H1 (cell line): ENCODE data around the gene DARS1. TPM values are rescaled to one million over a fixed set of nuclear protein-coding genes. Genes with fewer than 3 reads are reported as not detected.

Experiments used
- ATF2 ChIP-seq: IDR thresholded peaks from 2 replicates; pipeline ENCODE4 v1.6.1; 2012; ENCODE audit warnings: low read length, inconsistent platforms
- CBX5 ChIP-seq: fragments of 300-800, 300-1000 bp; sonication (generic); IDR thresholded peaks from 2 replicates; pipeline ENCODE4 v1.7.1; 2016; ENCODE audit warnings: antibody characterized with exemption, low read length, low read depth
- CHD1 ChIP-seq: IDR thresholded peaks from 2 replicates; pipeline ENCODE4 v1.6.1; 2012; ENCODE audit warnings: low read depth, low read length, improper control_type of control experiment
- CREB1 ChIP-seq: IDR thresholded peaks from 2 replicates; pipeline ENCODE4 v1.6.1; 2012; ENCODE audit warnings: inconsistent platforms
- EP300 ChIP-seq, 2 experiments: IDR thresholded peaks; 1 replicate in 1 of 2; 2 replicates in 1 of 2; pipeline ENCODE4 v1.6.1; 2011 to 2012; ENCODE audit warnings: low read depth in 2 of 2, low read length in 2 of 2, mild to moderate bottlenecking in 2 of 2, borderline replicate concordance in 1 of 2, inconsistent platforms in 1 of 2, moderate library complexity in 1 of 2
- NRF1 ChIP-seq: IDR thresholded peaks from 2 replicates; pipeline ENCODE4 v1.6.1; 2011; ENCODE audit warnings: mild to moderate bottlenecking, low read depth, low read length, improper control_type of control experiment
- TAF1 ChIP-seq: IDR thresholded peaks from 2 replicates; pipeline ENCODE4 v1.6.1; 2011; ENCODE audit warnings: mild to moderate bottlenecking, low read depth, low read length
- TCF12 ChIP-seq: IDR thresholded peaks from 2 replicates; pipeline ENCODE4 v1.6.1; 2011; ENCODE audit warnings: low read depth, mild to moderate bottlenecking, low read length
- polyA plus RNA-seq, 7 experiments: library from polyadenylated mRNA; depleted of rRNA in 3 of 7; stranded (reverse) in 5 of 7; unstranded in 2 of 7; fragments of >200 nt in 5 of 7; fragments of 200-250 nt in 2 of 7; gene quantifications; 1 replicate in 5 of 7; 2 replicates in 1 of 7; 4 replicates in 1 of 7; pipeline versions ENCODE4 v1.2.1 to v1.2.3, GENCODE V29; 2011 to 2013; ENCODE audit warnings: missing spikeins in 2 of 7, mixed read lengths in 2 of 7
- total RNA-seq: library from RNA; stranded (reverse); fragmentation: NEBNext Ultra II Directional; extraction: Animal tissue kit (Norgen Biotek cat#: 25700); gene quantifications from 2 replicates; pipeline ENCODE4 v1.2.1, GENCODE V29; 2021

DARS1 gene
- total and polyA plus RNA-seq, 2 of the 8 experiments (the other 6 are each of a cell fraction or from before 2014, with no cell fraction given), result 61.7 to 85.9 TPM

DNA sequence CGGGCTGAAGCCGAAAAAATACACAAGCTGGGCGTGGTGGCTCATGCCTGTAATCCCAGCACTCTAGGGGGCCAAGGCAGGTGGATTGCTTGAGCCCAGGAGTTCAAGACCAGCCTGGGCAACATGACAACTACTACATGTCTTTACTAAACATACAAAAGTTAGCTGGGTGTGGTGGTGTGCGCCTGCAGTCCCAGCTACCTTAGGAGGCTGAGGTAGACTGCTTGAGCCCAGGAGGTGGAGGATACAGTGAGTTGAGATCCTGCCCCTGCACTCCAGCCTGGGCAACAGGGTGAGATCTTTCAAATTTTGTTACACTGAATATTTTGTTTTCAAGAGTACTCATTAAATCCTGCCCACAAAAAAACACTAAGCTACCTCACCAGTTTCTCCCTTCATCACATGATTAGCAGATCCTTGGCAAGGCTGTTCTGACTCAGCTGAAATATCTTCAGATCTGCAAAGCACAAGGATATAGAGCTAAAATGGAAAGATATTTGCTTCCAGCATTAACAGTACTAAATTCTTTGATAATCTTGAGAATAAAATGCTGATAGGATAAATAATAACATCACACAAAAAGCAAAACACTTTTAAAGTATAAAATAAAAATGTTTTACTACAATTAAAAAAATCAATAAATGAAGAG is 81.0 kb downstream of the DARS1 start (continued):
- TF ChIP-seq CREB1 (no peak), ATF2 (no peak), TCF12 (no peak), CHD1 (no peak), NRF1 (no peak), CBX5 (no peak), EP300 (IDR thresholded peaks at IDR 0.05; ENCODE audit: borderline replicate concordance in 1 of 2, low read depth in 2 of 2, low read length in 2 of 2) (no peak), TAF1 (no peak)
- TF ChIP-seq, all 59 proteins: peak for 0
